Osteoblast (primary cell): ENCODE results near the gene RPL18. TPM values are rescaled to one million over a fixed set of nuclear protein-coding genes. Genes with fewer than 3 reads are reported as not detected.
A peak's percentile ranks its signal among the peaks of the same experiment; 100 is the strongest.

Source experiments
- DNase-seq: peaks from one replicate; pipeline ENCODE4 v3.0.0; 2011; ENCODE audit warnings: low spot score, mixed read lengths; ENCODE audit not compliant: insufficient read length; ENCODE audit errors: missing footprints
- H2AFZ ChIP-seq: 2 replicates; pipeline ENCODE4 v1.6.0; 2011; ENCODE audit warnings: mild to moderate bottlenecking, low read length
- H3K27ac ChIP-seq: 2 replicates; pipeline ENCODE4 v1.5.1; 2011; ENCODE audit warnings: mild to moderate bottlenecking, low read depth, low read length, moderate library complexity
- H3K27me3 ChIP-seq: 2 replicates; pipeline ENCODE4 v1.6.0; 2012; ENCODE audit warnings: mild to moderate bottlenecking, control low read depth, inconsistent platforms, low read length, moderate library complexity; ENCODE audit not compliant: insufficient read depth
- H3K36me3 ChIP-seq: 2 replicates; pipeline ENCODE4 v1.5.1; 2011; ENCODE audit warnings: mild to moderate bottlenecking, low read length, control low read depth, moderate library complexity; ENCODE audit not compliant: insufficient read depth
- H3K4me1 ChIP-seq: 2 replicates; pipeline ENCODE4 v1.5.1; 2011; ENCODE audit warnings: mild to moderate bottlenecking, low read length, control low read depth, moderate library complexity; ENCODE audit not compliant: insufficient read depth
- H3K4me2 ChIP-seq: 2 replicates; pipeline ENCODE4 v1.6.0; 2011; ENCODE audit warnings: mild to moderate bottlenecking, low read length; ENCODE audit not compliant: insufficient read depth
- H3K4me3 ChIP-seq: fragments of 200-600 bp; sonication (generic); 3 replicates; pipeline ENCODE4 v1.5.1; 2012; ENCODE audit warnings: mild to moderate bottlenecking, low read length, inconsistent platforms; ENCODE audit not compliant: insufficient read depth
- H3K79me2 ChIP-seq: 2 replicates; pipeline ENCODE4 v1.6.0; 2012; ENCODE audit warnings: mild to moderate bottlenecking, low read length, control low read depth, inconsistent platforms; ENCODE audit not compliant: insufficient read depth
- H3K9me3 ChIP-seq: 2 replicates; pipeline ENCODE4 v1.5.1; 2011; ENCODE audit warnings: low read depth, low read length, control low read depth
- H4K20me1 ChIP-seq: 2 replicates; pipeline ENCODE4 v1.6.0; 2012; ENCODE audit warnings: mild to moderate bottlenecking, low read length, control low read depth; ENCODE audit not compliant: insufficient read depth
- CTCF ChIP-seq: IDR thresholded peaks from 2 replicates; pipeline ENCODE4 v1.5.1; 2011; ENCODE audit warnings: mild to moderate bottlenecking, low read depth, low read length, moderate library complexity; ENCODE audit errors: extremely low read depth
- total RNA-seq: library from RNA; depleted of rRNA; stranded (reverse); fragments of >200 nt; gene quantifications from 2 replicates; pipeline ENCODE4 v1.2.3, GENCODE V29; 2012

RPL18 gene
- total RNA-seq, 1 donor: 1,357 TPM

DNA sequence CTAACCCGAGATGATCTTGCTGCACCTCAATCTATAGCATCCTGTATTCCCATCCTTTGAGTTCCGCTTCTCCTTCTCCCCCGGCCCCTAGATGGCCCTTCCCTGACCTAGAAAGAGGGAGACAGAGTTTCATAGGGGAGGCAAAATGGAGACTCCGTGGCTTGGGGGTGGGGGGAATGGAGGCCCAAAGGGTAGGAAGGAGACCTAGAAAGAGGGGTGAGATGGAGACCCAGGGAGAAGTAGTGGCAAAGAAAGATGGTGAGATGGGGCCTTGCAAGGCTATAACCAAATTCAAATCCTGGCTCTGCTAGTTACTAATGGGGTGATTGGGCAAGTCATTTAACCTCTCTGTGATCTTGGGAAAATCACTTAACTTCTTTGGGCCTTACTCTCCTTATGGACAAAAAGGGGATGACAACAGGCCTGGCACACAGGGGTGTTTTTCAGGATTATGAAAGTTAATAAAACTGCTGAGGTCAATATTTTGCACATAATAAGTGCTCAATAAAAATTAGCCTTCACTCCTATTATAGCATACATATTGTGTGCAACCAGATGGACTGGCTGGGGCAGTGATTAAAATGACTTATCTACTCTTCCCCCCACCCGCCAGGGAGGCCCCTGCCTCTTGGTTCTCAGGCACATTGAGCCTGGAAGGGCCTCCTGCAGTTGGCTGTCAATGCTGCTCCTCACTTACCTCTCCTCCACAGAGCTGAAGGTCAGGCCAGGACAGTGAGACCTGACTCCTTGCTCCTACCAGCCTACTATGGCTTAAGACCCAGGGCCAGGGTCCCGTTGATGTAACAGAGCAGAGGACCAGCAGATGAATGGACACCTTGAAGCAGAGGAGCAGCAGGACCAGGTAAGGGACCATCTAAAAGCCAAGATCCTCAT, 961 bp upstream of the RPL18 start:
- no peaks in the 10 kb centered on the region for H3K27me3 ChIP-seq
- no peaks in the 10 kb centered on the region for H3K9me3 ChIP-seq
- peak overlapping the region; percentile 100 for H3K4me3 ChIP-seq
- peak overlapping the region; percentile 93 for H3K27ac ChIP-seq
- H4K20me1 ChIP-seq: peaks cover 40% of the 10 kb centered on the region
- peaks cover 33% of the 10 kb centered on the region for H3K36me3 ChIP-seq
- peaks cover 33% of the 10 kb centered on the region for H3K4me1 ChIP-seq
- TF ChIP-seq CTCF: no peak
- H3K79me2 ChIP-seq: peaks cover 48% of the 10 kb centered on the region
- peak; percentile 58 for DNase-seq
- peak overlapping the region; percentile 88 for H3K4me2 ChIP-seq
- peak overlapping the region; percentile 86 for H2AFZ ChIP-seq

GRCh38 chr19:48618278-48618915, 581 bp downstream of the RPL18 start:
- Histone ChIP-seq H3K4me1 (peaks cover 24% of the 10 kb centered on the region), H3K27ac (peak overlapping the region; percentile 93), H3K9me3 (no peaks in the 10 kb centered on the region), H3K4me2 (peak overlapping the region; percentile 81), H4K20me1 (peaks cover 41% of the 10 kb centered on the region), H3K36me3 (peaks cover 35% of the 10 kb centered on the region), H2AFZ (peak overlapping the region; percentile 83), H3K79me2 (peaks cover 48% of the 10 kb centered on the region), H3K27me3 (no peaks in the 10 kb centered on the region), H3K4me3 (peak overlapping the region; percentile 100)
- peak; percentile 83 for DNase-seq
- no peak for TF ChIP-seq CTCF

DNA sequence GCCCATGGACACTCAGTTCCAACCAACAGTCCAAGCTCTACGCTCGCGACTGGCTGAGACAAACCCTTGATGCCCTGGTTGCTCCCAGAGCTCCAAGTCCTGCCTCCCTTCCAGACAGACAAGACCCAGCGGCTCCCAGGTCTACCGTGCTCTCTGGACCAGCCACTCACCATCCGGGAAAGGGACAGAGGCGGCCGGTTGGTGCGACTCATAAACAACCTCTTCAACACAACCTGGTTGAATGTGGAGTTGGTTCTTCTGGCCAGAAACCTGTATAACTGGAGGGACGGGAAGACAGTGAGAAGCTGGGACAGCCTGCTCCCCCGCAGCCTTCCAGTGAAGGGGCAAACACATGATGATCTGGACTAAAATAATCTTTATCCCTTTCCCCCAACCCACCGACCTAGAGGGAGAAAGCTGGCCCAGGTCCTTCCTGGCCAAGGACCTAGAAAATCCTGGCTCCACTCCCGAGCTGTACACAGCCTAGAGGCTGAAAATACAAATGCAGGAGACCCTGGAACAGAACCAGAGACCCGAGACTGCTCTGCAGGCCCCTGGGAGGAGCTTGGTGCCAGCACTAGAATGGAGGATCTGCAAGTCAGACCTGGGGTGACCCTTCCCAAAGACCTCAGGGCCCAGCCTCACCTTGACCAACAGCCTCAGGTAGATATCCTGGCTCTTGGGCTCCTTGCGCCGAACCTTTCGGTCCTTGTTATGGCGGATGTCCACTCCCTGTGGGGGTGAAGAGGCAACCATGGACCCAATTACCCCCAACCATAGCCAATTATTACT, 1.6 kb downstream of the RPL18 start:
- DNase-seq: peak; percentile 88

More for the DNA sequence above, 1.6 kb downstream of the RPL18 start:
- Histone ChIP-seq H3K4me2 (peak overlapping the region; percentile 81), H3K27me3 (no peaks in the 10 kb centered on the region), H3K36me3 (peaks cover 35% of the 10 kb centered on the region), H2AFZ (no peak overlapping the region), H3K27ac (peak overlapping the region; percentile 93), H3K79me2 (peaks cover 48% of the 10 kb centered on the region), H3K4me3 (peak overlapping the region; percentile 100), H4K20me1 (peaks cover 41% of the 10 kb centered on the region), H3K4me1 (peaks cover 22% of the 10 kb centered on the region), H3K9me3 (no peaks in the 10 kb centered on the region)
- peak; percentile 13 for TF ChIP-seq CTCF
